Thyroid gland (tissue), 4 donors: ENCODE measurements around the gene COTL1. TPM values are rescaled to one million over a fixed set of nuclear protein-coding genes. Genes with fewer than 3 reads are reported as not detected.

Source experiments
- DNase-seq, 2 donors: peaks; one replicate each; pipeline ENCODE4 v3.0.0-alpha.2; 2019
- H3K27ac ChIP-seq, 3 donors: fragments of 200-600 bp; sonication (generic); 1 replicate in 2 of 3; 2 replicates in 1 of 3; pipeline ENCODE4 v1.5.1; 2016 to 2019; ENCODE audit warnings: mild to moderate bottlenecking in 1 of 3, moderate library complexity in 1 of 3
- H3K27me3 ChIP-seq: fragments of 200-600 bp; sonication (generic); one replicate; pipeline ENCODE4 v1.5.1; 2019
- H3K36me3 ChIP-seq, 2 donors: fragments of 200-600 bp; sonication (generic); one replicate each; pipeline ENCODE4 v1.5.1; 2016 to 2019
- H3K4me1 ChIP-seq, 2 donors: fragments of 200-600 bp; sonication (generic); one replicate each; pipeline ENCODE4 v1.5.1; 2017 to 2019
- H3K4me3 ChIP-seq, 3 donors: fragments of 200-600 bp; sonication (generic); replicated peaks in 1 of 3; 1 replicate in 2 of 3; 2 replicates in 1 of 3; pipeline ENCODE4 v1.5.1; 2016; ENCODE audit warnings: mild to moderate bottlenecking in 1 of 3
- H3K9me3 ChIP-seq: fragments of 200-600 bp; sonication (generic); one replicate; pipeline ENCODE4 v1.5.1; 2017
- CTCF ChIP-seq, 6 experiments: fragments of 200-600 bp in 3 of 6; fragments of 450-650 bp in 3 of 6; sonication (generic) in 3 of 6; IDR thresholded peaks; one replicate each; pipeline ENCODE4 v1.5.1; 2016 to 2019; ENCODE audit warnings: antibody characterized with exemption in 6 of 6, mild to moderate bottlenecking in 2 of 6, inconsistent platforms in 1 of 6, moderate library complexity in 1 of 6
- POLR2A ChIP-seq, 2 donors: fragments of 450-650 bp; IDR thresholded peaks; one replicate each; pipeline ENCODE4 v1.6.1; 2017; ENCODE audit warnings: antibody characterized with exemption in 2 of 2, mild to moderate bottlenecking in 2 of 2, moderate library complexity in 1 of 2
- WGBS, 2 donors: methylation state at CpG; one replicate each; pipeline ENCODE4 v1.1.5; 2017; 5-methylcytosine and 5-hydroxymethylcytosine counted together
- intact Hi-C: fragments of 100-400 bp; cut with DNase I; formaldehyde crosslinking; loops from one replicate; pipeline ENCODE4 v1.15.1; 2023
- total RNA-seq, 4 donors: library from RNA; depleted of rRNA; stranded (reverse); fragments of >200 nt; gene quantifications; one replicate each; pipeline ENCODE4 v1.2.3, GENCODE V29; 2016

COTL1 gene
- total RNA-seq, 4 donors from 2014 or later, result 26.0 to 39.7 (median 31.4) TPM

GRCh38 chr16:84517366-84517765, 100.5 kb downstream of the COTL1 start:
- TF ChIP-seq CTCF (IDR thresholded peaks at IDR 0.05) (no peak), POLR2A (IDR thresholded peaks at IDR 0.05) (no peak)
- H3K4me1 ChIP-seq, result peaks cover 4 to 7% of the 10 kb centered on the region in 2 donors
- intact Hi-C loops, result loop anchor here (10.0 kb wide), 1 partner anchor 447 kb away; no protein-coding TSS in a partner anchor
- DNase-seq, result no peak
- 88 to 93% methylated on average over 12 of the region's 12 CpGs for WGBS, 2 donors
- H3K36me3 ChIP-seq, result no peaks in the 10 kb centered on the region
- no peaks in the 10 kb centered on the region for H3K9me3 ChIP-seq
- no peaks in the 10 kb centered on the region for H3K27me3 ChIP-seq
- H3K27ac ChIP-seq, result no peak overlapping the region
- H3K4me3 ChIP-seq, result no peak overlapping the region

Other genes with a start within 250 kb of the COTL1 start
- 10 to 100 TPM; 12.9 to 26.9 (median 18.6) TPM for gene ATP2C2, start 249.5 kb downstream of the COTL1 start, total RNA-seq
- 10 to 100 TPM; 14.5 to 19.2 (median 16.3) TPM for gene MEAK7, start 113.4 kb downstream of the COTL1 start, total RNA-seq
- gene KLHL36, start 30.4 kb upstream of the COTL1 start, total RNA-seq, result 100 to 1,000 TPM in 1 of 4 donors, 10 to 100 TPM in 3; 61.7 to 107 (median 78.0) TPM
- gene USP10, start 81.9 kb upstream of the COTL1 start, total RNA-seq, result 10 to 100 TPM; 63.0 to 98.4 (median 70.9) TPM
- 100 to 1,000 TPM in 2 of 4 donors, 10 to 100 TPM in 2; 48.0 to 261 (median 108) TPM for gene CRISPLD2, start 201.9 kb upstream of the COTL1 start, total RNA-seq